ENCODE data around the gene UBA1.

UBA1 gene

GRCh38 chrX:47190445-47191269 is 3.0 kb upstream of the UBA1 start:
- DNase-seq = peak; percentile 89

DNA sequence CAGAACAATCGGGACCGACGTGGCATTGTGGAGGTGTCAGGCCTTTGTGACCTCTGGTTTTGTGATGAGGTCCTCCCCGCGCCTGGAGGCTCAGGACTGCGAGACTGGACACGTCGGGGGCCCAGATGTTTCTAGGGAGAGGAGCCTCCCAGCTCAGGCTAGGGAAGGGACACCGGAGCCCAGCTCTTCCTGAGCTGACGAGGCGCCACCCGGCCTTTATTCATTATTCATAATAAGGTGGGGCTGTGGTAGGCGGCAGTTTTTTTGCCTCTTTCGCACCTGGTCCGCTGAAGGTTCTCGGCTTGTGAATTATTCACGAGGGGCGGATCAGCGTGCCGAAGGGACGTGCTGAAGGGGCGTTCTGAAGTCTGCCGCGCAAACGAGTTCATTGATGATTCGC is 2.3 kb upstream of the UBA1 start:
- peak; percentile 60 for DNase-seq

DNA sequence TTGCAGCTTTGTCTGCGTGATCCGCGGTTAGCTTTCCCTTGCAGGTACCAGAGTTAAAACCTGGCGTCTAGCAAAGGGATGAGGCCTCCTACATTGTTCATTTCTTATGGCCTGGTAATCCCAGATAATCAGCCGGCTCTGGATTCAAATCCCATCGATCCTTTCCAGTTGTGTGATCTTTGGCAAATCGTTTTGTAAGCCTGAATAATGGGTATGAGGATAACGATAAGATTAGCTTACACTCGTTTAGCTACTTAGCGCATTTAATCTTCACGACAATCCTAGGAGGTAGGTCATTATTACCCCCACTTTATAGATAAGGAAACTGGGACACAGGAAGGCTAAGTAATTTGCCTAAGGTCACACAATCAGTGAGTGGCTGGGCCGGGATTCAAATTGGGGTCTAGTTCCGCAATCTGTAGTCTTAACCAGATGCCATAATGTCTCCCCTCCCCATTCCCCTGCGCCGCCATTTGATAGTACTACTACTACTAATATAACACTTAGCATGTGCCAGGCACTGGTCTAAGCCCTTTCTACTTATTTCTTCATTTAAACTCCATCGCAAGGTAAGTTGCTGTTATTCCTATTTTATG is 1.7 kb upstream of the UBA1 start:
- DNase-seq = no peak

GRCh38 chrX:47194194-47194787 is 662 bp downstream of the UBA1 start:
- DNase-seq = no peak

- DNase-seq = no peak
These were observed 2.5 kb downstream of the UBA1 start for GRCh38 chrX:47196098-47196497.

DNA sequence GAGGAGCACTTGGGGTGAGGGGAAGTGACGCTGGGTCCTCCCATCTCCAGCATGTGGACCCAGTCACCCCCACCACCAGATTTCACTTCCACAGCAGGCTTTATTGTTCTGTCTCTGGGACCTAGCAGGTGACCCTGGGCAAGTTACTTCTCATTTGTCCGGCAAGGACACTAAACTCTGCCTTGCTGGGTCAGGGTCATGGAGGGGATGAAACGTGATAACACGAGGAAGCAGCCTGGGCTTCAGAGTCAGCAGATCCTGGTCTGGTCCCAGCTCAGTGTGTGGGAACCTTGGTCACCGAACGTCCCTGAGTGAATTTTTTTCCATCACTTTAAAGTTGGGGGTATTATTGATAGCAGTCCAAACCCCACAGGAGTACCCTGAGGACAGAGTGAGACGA is 3.9 kb downstream of the UBA1 start:
- DNase-seq = no peak

- no peak for DNase-seq
These were observed 4.5 kb downstream of the UBA1 start for GRCh38 chrX:47198026-47198686.

DNA sequence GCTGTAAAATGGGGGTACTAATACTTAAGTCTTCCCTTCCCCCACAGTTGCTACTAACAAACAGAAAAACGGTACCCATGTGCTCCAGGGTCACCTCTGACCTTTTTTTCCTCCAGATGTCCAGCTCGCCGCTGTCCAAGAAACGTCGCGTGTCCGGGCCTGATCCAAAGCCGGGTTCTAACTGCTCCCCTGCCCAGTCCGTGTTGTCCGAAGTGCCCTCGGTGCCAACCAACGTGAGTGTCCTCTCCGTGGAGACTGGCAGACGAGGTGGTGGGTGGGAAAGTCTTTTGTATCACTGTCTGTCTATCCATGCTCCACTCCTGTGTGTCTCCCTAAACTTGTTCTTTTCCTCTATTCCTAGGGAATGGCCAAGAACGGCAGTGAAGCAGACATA is 5.1 kb downstream of the UBA1 start:
- no peak for DNase-seq

DNA sequence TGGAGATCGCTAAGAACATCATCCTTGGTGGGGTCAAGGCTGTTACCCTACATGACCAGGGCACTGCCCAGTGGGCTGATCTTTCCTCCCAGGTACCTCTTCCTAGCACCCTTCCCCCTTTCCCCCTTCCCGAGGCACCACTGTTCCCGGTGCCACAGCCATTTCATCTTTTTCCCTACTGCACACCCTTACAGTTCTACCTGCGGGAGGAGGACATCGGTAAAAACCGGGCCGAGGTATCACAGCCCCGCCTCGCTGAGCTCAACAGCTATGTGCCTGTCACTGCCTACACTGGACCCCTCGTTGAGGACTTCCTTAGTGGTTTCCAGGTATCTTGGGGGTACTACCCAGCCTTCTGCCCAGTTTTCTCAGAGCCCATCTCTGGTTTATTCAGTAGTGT is 5.7 kb downstream of the UBA1 start:
- no peak for DNase-seq

GRCh38 chrX:47200385-47201150 is 6.9 kb downstream of the UBA1 start:
- no peak for DNase-seq

DNA sequence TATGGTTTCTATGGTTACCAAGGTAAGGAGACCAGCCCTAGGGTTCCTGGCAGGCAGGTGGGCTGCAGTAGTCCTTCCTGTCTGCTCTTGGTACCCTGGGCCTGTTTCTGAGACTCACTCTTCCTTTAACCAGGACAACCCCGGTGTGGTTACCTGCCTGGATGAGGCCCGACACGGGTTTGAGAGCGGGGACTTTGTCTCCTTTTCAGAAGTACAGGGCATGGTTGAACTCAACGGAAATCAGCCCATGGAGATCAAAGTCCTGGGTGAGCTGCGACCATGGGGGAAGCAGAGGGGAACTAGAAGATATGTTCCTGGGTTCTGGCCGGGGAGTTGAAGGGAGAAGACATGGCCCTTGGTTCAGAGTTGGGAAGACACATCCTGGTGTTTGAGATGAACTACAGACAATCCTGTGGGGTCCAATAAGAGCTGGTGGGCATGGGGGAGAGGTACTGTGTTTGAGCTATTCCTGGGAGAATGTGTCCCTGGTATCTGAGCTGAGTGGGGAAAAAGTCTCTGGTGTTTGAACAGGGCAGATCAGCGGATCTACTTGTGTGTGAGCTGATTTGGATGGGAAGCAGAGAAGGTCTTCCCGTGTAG is 7.8 kb downstream of the UBA1 start:
- no peak for DNase-seq

GRCh38 chrX:47202316-47202715 is 8.7 kb downstream of the UBA1 start:
- no peak for DNase-seq

DNA sequence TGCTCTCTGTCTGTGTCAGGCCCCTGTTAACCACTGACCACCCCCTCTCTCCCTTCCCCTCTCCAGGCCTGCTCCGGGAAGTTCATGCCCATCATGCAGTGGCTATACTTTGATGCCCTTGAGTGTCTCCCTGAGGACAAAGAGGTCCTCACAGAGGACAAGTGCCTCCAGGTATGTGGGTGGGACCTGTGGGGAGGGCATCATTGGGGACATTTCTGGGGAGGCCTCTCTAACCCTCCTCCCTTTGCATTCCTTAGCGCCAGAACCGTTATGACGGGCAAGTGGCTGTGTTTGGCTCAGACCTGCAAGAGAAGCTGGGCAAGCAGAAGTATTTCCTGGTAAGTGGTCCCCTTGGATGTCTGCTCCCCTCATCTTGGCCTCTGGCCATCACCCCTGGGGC is 9.2 kb downstream of the UBA1 start:
- no peak for DNase-seq

DNA sequence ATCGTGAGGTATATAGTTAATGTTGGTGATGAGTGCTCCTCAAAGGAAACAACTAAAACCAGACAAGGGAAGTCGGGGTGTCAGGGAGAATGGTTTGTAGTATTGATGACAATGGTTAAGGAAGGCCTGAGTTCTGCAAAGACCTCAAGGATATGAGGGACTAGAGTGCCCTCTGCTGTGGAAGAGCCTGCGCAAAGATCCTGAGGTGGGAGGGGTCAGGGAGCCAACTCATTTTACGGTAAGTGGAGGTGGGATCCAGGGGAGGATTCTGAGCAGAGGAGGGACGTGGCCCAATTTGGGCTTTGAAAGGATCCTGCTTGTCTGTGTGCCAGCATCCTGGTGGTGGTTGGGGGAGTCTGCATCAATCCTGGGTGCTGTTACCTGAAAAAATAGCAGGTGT is 11.3 kb downstream of the UBA1 start:
- DNase-seq = no peak

- no peak for DNase-seq
These were observed 12.7 kb downstream of the UBA1 start for GRCh38 chrX:47206316-47206715.

DNA sequence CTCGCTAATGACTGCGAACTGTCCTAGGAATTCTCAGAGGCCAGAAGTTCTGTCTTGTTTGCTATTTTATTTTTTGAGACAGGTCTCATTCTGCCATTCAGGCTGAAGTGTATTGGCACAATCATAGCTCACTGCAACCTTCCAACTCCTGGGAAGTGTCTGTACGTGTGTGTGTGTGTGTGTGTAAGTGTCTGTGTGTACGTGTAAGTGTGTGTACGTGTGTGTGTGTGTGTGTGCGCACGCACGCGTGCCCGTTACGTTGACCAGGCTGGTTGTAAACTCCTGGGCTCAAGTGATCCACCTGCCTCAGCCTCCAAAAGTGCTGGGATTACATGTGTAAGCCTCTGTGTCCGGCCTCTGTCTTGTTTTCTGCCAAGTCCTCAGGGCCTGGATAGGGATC is 14.5 kb downstream of the UBA1 start:
- no peak for DNase-seq

DNA sequence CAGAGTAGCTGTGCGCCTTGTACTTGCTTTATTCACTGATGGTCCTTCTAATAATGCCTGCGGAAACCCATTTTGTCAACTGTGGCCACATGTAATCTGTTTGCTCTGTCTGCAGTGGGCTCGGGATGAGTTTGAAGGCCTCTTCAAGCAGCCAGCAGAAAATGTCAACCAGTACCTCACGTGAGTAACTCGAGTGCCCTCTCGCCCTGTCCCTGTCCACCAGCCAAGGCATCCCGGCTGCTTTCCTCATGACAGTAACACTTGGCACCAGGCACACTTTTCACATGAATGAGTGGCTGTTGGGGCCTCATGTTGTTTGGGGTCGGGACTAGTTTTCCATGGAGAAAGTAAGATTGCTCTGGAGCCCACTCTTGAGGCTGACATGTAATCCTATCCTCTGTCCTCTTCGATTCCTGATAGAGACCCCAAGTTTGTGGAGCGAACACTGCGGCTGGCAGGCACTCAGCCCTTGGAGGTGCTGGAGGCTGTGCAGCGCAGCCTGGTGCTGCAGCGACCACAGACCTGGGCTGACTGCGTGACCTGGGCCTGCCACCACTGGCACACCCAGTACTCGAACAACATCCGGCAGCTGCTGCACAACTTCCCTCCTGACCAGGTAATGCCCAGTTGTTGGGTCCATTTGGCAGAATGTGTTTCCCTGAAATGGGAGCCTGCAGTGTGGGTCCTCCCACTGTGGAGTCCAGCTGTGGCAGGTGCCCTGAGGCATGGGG is 16.0 kb downstream of the UBA1 start:
- DNase-seq = no peak

DNA sequence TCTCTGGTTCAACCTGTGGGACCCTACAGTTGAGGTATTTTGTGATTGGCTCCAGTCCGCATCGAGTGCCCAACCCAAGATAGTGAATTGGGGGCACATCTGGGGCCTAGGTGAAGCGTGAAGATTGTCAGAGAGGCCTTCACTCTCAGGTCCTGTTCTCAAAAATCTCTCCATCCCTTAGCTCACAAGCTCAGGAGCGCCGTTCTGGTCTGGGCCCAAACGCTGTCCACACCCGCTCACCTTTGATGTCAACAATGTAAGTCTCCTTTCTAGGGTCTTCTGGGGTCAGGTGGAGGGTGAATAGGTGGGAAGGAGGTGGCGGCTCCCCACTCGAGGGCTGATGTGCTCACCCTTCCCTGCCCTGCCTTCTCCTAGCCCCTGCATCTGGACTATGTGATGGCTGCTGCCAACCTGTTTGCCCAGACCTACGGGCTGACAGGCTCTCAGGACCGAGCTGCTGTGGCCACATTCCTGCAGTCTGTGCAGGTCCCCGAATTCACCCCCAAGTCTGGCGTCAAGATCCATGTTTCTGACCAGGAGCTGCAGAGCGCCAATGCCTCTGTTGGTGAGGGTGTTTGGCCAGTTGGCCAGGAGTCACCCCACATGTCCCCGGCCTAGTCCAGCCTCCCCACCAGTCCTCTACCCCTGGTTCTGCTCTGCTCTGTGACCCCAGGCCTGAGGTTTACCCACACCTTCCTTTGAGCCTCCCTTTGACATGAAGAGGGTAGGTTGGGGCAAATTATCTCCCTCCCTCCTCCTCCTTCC is 17.2 kb downstream of the UBA1 start:
- DNase-seq = no peak

DNA sequence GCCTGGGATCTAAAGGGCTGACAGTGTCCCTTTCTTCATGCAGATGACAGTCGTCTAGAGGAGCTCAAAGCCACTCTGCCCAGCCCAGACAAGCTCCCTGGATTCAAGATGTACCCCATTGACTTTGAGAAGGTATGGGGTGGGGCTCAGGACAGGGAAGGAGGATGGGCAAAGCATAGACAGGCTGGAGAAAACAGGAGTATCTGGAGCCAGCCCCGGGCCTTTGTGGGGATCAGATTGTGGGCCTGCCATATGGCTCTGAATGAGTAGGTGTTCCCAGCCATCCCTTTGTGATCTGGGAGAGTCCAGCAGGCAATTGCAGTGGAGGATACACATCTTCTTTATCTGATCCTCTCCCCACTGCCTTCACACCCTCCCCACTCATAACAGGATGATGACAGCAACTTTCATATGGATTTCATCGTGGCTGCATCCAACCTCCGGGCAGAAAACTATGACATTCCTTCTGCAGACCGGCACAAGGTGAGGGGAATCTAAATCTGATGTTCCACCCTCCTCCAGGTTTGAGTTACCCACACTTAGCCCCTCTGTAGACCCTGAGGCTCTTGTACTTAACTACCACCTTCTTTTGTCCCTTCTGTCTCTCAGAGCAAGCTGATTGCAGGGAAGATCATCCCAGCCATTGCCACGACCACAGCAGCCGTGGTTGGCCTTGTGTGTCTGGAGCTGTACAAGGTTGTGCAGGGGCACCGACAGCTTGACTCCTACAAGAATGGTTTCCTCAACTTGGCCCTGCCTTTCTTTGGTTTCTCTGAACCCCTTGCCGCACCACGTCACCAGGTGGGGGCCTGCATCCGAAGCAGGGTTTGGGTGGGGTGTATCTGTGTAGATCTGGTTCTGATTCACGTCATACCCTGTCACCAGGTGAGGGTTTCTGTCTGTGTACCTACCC is 19.0 kb downstream of the UBA1 start:
- no peak for DNase-seq
